ENCODE results near the gene PLEKHG3. TPM values are rescaled to one million over a fixed set of nuclear protein-coding genes. Genes with fewer than 3 reads are reported as not detected.

Gene PLEKHG3
- total RNA-seq, 1 experiment from 2014 or later = 75.3 TPM

DNA sequence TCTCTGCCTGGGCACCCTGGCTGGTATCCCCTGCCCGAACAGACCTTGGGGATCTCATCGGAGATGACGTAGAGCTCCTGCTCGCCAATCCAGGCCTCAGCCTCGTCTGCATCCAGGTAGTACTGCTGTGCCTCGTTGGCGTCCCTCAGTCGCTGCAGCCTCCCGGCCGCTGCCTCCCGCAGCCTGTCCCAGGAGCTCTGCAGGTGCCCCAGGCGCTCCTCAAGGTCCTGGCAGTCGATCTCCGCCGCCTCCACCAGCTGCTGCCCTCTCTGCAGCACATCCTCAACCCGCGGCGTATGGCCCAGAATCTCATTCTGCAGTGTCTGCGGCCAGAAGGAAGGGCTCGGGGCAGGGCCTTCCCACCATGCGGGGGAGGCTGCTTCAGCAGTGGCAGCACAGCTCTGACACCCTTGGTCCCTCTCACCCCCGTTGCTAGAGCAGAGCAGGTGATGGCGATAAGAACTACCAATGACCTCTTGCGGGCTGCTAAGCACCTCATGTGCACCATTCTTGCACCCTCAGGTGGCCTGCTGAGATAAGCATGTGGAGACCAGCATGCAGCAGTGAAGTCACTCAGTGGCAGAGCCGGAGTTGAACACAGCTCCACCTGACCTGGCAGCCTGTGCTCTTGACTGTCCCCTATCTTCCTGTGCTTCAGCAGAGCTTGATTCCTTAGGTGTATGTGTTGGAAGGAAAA is 71.0 kb downstream of the PLEKHG3 start:
- ATAC-seq (no peak), DNase-seq (ENCODE audit: low spot score) (no peak)
- peaks cover 3% of the 10 kb centered on the region; the same call in 1 of the 2 replicates for H3K27me3 Mint-ChIP-seq (ENCODE audit: low read depth)
- H3K36me3 Mint-ChIP-seq = peaks cover 33% of the 10 kb centered on the region
- ChIA-PET POLR2A (no interaction called here), CTCF (interaction anchor here (0.6 to 11.4 kb wide), 11 partner anchors 9 to 245 kb away, joined by 3 to 75 read pairs (median 5); no protein-coding TSS in a partner anchor)
- peaks cover 5% of the 10 kb centered on the region for H3K4me1 Mint-ChIP-seq
- TF ChIP-seq HMGA2 (CRISPR knock-in tag; IDR thresholded peaks at IDR 0.05) = no peak
- TF ChIP-seq TEAD4 (CRISPR knock-in tag; IDR thresholded peaks at IDR 0.05) = no peak
- TF ChIP-seq NR1H2 (CRISPR knock-in tag; IDR thresholded peaks at IDR 0.05) = no peak
- TF ChIP-seq SMAD4 (CRISPR knock-in tag; IDR thresholded peaks at IDR 0.05) = no peak
- TF ChIP-seq, protein P1, sequence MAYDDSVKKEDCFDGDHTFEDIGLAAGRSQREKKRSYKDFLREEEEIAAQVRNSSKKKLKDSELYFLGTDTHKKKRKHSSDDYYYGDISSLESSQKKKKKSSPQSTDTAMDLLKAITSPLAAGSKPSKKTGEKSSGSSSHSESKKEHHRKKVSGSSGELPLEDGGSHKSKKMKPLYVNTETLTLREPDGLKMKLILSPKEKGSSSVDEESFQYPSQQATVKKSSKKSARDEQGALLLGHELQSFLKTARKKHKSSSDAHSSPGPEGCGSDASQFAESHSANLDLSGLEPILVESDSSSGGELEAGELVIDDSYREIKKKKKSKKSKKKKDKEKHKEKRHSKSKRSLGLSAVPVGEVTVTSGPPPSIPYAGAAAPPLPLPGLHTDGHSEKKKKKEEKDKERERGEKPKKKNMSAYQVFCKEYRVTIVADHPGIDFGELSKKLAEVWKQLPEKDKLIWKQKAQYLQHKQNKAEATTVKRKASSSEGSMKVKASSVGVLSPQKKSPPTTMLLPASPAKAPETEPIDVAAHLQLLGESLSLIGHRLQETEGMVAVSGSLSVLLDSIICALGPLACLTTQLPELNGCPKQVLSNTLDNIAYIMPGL (CRISPR knock-in tag; IDR thresholded peaks at IDR 0.05) = no peak
- no peak for TF ChIP-seq RORB (CRISPR knock-in tag; IDR thresholded peaks at IDR 0.05)
- no peak for TF ChIP-seq NR2C2 (CRISPR knock-in tag; IDR thresholded peaks at IDR 0.05)
- no peak for TF ChIP-seq ATF3 (CRISPR knock-in tag; conservative IDR thresholded peaks at IDR 0.05)
- H3K27ac Mint-ChIP-seq = no peak overlapping the region
- H3K4me3 Mint-ChIP-seq = no peak overlapping the region
- H3K9me3 Mint-ChIP-seq = peaks cover 27% of the 10 kb centered on the region

DNA sequence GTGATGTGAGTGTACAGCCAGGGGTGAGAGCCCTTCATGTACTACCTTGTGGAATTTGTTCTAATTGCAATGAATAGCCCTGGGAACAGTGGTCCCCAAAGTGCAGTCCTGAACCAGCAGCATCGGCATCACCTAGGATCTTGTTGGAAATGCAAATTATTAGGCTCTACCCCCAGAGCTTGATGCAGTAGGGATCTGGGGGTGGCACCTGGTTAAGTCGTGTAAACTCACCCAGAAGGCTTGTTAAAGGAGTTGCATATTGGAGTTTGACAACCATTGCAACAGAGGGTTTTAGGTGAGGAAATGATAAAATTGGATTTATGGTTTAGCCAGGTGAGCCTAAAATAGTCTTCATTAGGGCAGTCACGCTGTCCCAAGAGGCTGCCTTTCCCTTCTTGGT is 73.2 kb downstream of the PLEKHG3 start:
- peaks cover 5% of the 10 kb centered on the region for H3K4me1 Mint-ChIP-seq
- no peak overlapping the region for H3K4me3 Mint-ChIP-seq
- peaks cover 3% of the 10 kb centered on the region; the same call in 1 of the 2 replicates for H3K27me3 Mint-ChIP-seq (ENCODE audit: low read depth)
- peaks cover 33% of the 10 kb centered on the region for H3K36me3 Mint-ChIP-seq
- no peak for TF ChIP-seq ZNF281 (CRISPR knock-in tag; IDR thresholded peaks at IDR 0.05)
- no peak for TF ChIP-seq SMAD4 (CRISPR knock-in tag; IDR thresholded peaks at IDR 0.05)
- TF ChIP-seq ZNF512 (CRISPR knock-in tag; IDR thresholded peaks at IDR 0.05; ENCODE audit: borderline replicate concordance) = no peak
- ATAC-seq = no peak
- POLR2A ChIA-PET = no interaction called here
- H3K9me3 Mint-ChIP-seq = peaks cover 27% of the 10 kb centered on the region
- CTCF ChIA-PET = interaction anchor here (0.8 to 11.4 kb wide), 7 partner anchors 9 to 115 kb away, joined by 3 to 75 read pairs (median 8); no protein-coding TSS in a partner anchor
- no peak for DNase-seq (ENCODE audit: low spot score)
- H3K27ac Mint-ChIP-seq = no peak overlapping the region

DNA sequence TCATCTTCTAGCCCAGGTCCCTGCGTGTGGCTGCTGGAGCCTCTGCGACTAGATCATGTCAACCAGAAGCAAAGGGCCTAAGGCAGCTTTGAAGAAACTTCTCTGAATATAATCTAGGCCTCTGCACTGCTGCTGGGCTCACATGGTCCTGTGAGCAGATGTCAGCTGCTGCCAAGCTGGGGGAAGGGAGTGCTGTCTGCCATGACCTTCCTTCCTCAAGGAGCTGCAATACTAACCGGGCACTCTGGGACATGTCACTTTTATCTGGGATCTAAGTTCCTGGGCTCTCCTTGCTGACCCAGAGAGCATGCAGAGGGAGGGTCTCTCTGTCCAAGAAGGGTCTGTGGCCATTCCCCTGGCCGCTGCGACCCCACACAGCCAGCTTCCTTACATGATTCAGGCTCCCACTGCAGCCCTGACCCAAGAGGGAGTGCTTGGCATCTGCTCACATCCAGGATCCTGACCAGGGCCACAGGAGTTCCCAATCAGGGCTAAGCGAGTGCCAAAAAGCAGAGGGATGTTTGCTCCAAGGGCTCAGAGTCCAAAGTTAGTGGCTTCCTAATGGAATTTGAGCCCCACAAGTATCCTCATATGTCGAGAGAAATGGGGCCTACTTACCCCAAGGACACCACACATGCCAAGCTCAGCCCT is 74.0 kb downstream of the PLEKHG3 start:
- Mint-ChIP-seq H3K27me3 (ENCODE audit: low read depth) (peaks cover 1% of the 10 kb centered on the region; the same call in 1 of the 2 replicates), H3K4me1 (peaks cover 5% of the 10 kb centered on the region), H3K27ac (no peak overlapping the region), H3K9me3 (peaks cover 22% of the 10 kb centered on the region), H3K36me3 (peaks cover 25% of the 10 kb centered on the region), H3K4me3 (no peak overlapping the region)
- CTCF ChIA-PET = interaction anchor here (0.8 to 2.4 kb wide), 6 partner anchors 10 to 133 kb away, joined by 3 to 10 read pairs (median 4); no protein-coding TSS in a partner anchor
- ATAC-seq = no peak
- no peak for DNase-seq (ENCODE audit: low spot score)
- POLR2A ChIA-PET = no interaction called here
- TF ChIP-seq, protein P1 (CRISPR knock-in tag; IDR thresholded peaks at IDR 0.05) = no peak
- no peak for TF ChIP-seq ATF1 (CRISPR knock-in tag; IDR thresholded peaks at IDR 0.05)
- TF ChIP-seq ERG (CRISPR knock-in tag; IDR thresholded peaks at IDR 0.05) = no peak
- TF ChIP-seq ESRRA (CRISPR knock-in tag; IDR thresholded peaks at IDR 0.05; ENCODE audit: borderline replicate concordance) = no peak
- no peak for TF ChIP-seq TP53 (CRISPR knock-in tag; IDR thresholded peaks at IDR 0.05)
- no peak for TF ChIP-seq SMAD3 (CRISPR knock-in tag; IDR thresholded peaks at IDR 0.05; ENCODE audit: borderline replicate concordance)
- TF ChIP-seq ZNF281 (CRISPR knock-in tag; IDR thresholded peaks at IDR 0.05) = no peak
- TF ChIP-seq TCF7 (CRISPR knock-in tag; IDR thresholded peaks at IDR 0.05; ENCODE audit: low read depth) = no peak

All from WTC11 (cell line).